ENCODE results near the gene ARHGEF11.

GRCh38 chr1:157089789-157090188 is 44.2 kb upstream of the ARHGEF11 start:
- TF ChIP-seq EZH2phosphoT487 (IDR thresholded peaks at IDR 0.05; ENCODE audit: low read depth, severe bottlenecking, unreplicated experiment) (no peak), CTCF (IDR thresholded peaks at IDR 0.05; ENCODE audit: poor library complexity) (no peak)

Measured in hepatocyte (in vitro differentiated cells).